Mucosa of rectum (tissue), 2 donors: ENCODE results near the gene HSPA4.
"Not testable (repeated sequence)": the region's sequence is repeated elsewhere in the genome, so short reads cannot be mapped to it uniquely, and the experiment has no call there.

Source experiments
- H3K27ac ChIP-seq, 2 donors: one replicate each; pipeline ENCODE4 v1.7.0; 2013; ENCODE audit warnings: inconsistent platforms in 2 of 2, low read depth in 2 of 2, low read length in 2 of 2
- H3K27me3 ChIP-seq, 2 donors: one replicate each; pipeline ENCODE4 v1.7.0; 2013; ENCODE audit warnings: low read length in 2 of 2; ENCODE audit not compliant: control insufficient read depth in 2 of 2, insufficient read depth in 2 of 2
- H3K36me3 ChIP-seq, 2 donors: one replicate each; pipeline ENCODE4 v1.7.0; 2013; ENCODE audit warnings: low read length in 2 of 2; ENCODE audit not compliant: control insufficient read depth in 2 of 2, insufficient read depth in 2 of 2
- H3K4me1 ChIP-seq, 2 donors: one replicate each; pipeline ENCODE4 v1.7.0; 2013; ENCODE audit warnings: low read length in 2 of 2, mild to moderate bottlenecking in 1 of 2; ENCODE audit not compliant: control insufficient read depth in 2 of 2, insufficient read depth in 2 of 2
- H3K4me3 ChIP-seq, 2 donors: one replicate each; pipeline ENCODE4 v1.7.0; 2013; ENCODE audit warnings: low read length in 2 of 2
- H3K9ac ChIP-seq, 2 donors: one replicate each; pipeline ENCODE4 v1.7.0; 2013; ENCODE audit warnings: low read length in 2 of 2, low read depth in 1 of 2, mild to moderate bottlenecking in 1 of 2
- H3K9me3 ChIP-seq, 2 donors: one replicate each; pipeline ENCODE4 v1.7.0; 2013; ENCODE audit warnings: low read length in 2 of 2; ENCODE audit not compliant: control insufficient read depth in 2 of 2
- donor health status: healthy.
- donor health status: Normal muscosa, but diverticular disease.

Gene HSPA4

DNA sequence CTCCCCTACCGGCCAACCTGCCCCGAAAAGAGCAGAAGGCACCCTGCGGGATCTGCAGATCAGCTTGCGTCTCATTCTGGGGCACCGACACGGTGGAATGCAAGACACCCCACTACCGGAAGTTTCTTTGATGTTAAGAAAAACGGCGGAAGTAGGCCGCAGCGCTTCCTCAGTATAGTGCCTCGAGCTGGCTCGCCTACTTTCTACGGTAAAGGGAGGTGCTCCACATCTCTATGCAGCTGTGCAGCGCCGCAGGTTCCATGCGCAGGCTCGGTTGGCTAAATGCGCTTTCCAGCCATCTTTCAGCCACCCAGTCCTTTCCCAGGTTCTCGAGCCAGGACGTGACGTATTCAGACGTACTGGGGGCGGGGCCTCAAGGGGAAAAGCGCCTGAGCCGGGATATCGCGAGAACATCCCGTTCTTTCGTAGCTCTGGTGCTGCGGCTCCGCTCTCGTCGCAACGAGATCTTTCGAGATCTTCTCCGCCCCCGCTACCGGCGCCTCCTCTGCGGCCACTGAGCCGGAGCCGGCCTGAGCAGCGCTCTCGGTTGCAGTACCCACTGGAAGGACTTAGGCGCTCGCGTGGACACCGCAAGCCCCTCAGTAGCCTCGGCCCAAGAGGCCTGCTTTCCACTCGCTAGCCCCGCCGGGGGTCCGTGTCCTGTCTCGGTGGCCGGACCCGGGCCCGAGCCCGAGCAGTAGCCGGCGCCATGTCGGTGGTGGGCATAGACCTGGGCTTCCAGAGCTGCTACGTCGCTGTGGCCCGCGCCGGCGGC lies at the start of gene HSPA4:
TSS of gene HSPA4 (plus strand) at position 472 of the 775 bp plus-strand sequence. CDS start at position 710, 238 bp downstream.
- H3K9ac ChIP-seq, result peak within 1 kb of the TSS; percentile 97 to 99
- peak within 1 kb of the TSS; percentile 98 to 99 for H3K27ac ChIP-seq
- peak within 1 kb of the TSS; percentile 92 to 97 for H3K4me3 ChIP-seq
- no peaks in the 10 kb centered on the region for H3K9me3 ChIP-seq
- H3K4me1 ChIP-seq, result peaks cover 29 to 36% of the 10 kb centered on the region in 2 donors
- no peaks in the 10 kb centered on the region for H3K27me3 ChIP-seq
- no peaks in the 10 kb centered on the region for H3K36me3 ChIP-seq

DNA sequence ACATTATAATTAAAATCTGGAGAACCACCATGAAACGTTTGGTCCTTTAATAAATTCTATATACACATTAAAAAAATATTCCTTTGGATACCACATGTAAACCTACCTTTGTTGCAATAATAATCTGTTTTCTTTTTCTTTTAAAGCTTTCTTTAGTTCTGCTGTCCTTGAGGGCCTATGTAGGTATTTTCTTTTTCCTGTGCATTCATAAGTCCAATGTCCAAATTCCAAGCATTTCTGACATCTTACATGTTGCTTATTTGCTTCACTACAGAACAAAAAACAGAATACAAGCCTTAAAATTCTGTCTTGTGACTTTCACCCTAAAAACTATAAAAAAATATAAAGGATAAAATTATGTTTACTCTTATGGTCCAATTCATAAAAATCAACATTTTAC lies 45.2 kb upstream of the HSPA4 start:
- Histone ChIP-seq H3K4me1 (no peaks in the 10 kb centered on the region), H3K9ac (no peak overlapping the region), H3K27me3 (no peaks in the 10 kb centered on the region), H3K27ac (no peak overlapping the region), H3K9me3 (no peaks in the 10 kb centered on the region), H3K36me3 (peaks cover 10 to 12% of the 10 kb centered on the region in 2 donors), H3K4me3 (no peak overlapping the region)

DNA sequence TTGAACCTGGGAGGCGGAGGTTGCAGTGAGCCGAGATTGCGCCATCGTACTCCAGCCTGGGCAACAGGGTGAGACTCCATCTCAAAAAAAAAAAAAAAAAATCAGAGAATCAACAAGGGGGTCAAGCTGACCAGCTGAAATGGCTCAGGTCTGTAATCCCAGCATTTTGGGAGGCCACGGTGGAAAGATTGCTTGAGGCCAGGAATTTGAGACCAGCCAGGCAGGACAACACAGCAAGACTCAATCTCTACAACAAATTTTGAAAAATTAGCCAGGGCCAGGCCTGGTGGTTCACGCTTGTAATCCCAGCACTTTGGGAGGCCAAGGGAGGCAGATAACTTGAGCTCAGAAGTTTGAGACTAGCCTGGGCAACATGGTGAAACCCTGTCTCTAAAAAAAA lies 43.4 kb upstream of the HSPA4 start:
- H3K27ac ChIP-seq, H3K9me3 ChIP-seq, H3K36me3 ChIP-seq, H3K4me1 ChIP-seq, H3K27me3 ChIP-seq, H3K9ac ChIP-seq, H3K4me3 ChIP-seq: not testable (repeated sequence)

- no peaks in the 10 kb centered on the region for H3K4me1 ChIP-seq
- H3K27me3 ChIP-seq, result no peaks in the 10 kb centered on the region
- no peak overlapping the region for H3K27ac ChIP-seq
- no peak overlapping the region for H3K9ac ChIP-seq
- H3K36me3 ChIP-seq, result peaks cover 6 to 12% of the 10 kb centered on the region in 2 donors
- H3K4me3 ChIP-seq, result no peak overlapping the region
- H3K9me3 ChIP-seq, result no peaks in the 10 kb centered on the region
Measured at GRCh38 chr5:133015466-133015865, 36.3 kb upstream of the HSPA4 start.

GRCh38 chr5:133017964-133018363 lies 33.8 kb upstream of the HSPA4 start:
- Histone ChIP-seq H3K9me3 (no peaks in the 10 kb centered on the region), H3K4me1 (no peaks in the 10 kb centered on the region), H3K27ac (peak overlapping the region in 1 of 2 donors; percentile 66), H3K36me3 (peaks cover 9 to 12% of the 10 kb centered on the region in 2 donors), H3K27me3 (no peaks in the 10 kb centered on the region), H3K4me3 (no peak overlapping the region), H3K9ac (no peak overlapping the region)

DNA sequence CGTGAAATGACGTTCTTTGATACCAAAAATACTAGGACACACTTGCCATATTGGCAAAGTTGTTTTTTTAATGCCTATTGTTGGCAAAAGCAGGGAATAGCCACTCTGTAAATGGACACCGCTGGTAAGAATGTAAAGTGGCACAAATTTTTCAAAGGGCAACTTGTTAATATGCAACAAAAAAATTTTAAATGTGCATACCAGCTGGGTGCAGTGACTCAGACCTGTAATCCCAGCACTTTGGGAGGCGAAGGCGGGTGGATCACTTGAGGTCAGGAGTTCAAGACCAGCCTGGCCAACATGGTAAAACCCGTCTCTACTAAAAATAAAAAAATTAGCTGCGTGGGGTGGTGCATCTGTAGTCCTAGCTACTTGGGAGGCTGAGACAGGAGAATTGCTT lies 32.3 kb upstream of the HSPA4 start:
- H3K4me3 ChIP-seq, H3K27ac ChIP-seq, H3K27me3 ChIP-seq, H3K9ac ChIP-seq, H3K9me3 ChIP-seq, H3K4me1 ChIP-seq: not testable (repeated sequence)
- peaks cover 12% of the 10 kb centered on the region in 2 donors for H3K36me3 ChIP-seq

GRCh38 chr5:133025804-133026663 lies 25.8 kb upstream of the HSPA4 start, which contains the start of gene ZCCHC10:
Gene ZCCHC10 (minus strand): TSS chr5:133026549. CDS start chr5:133026537, 12 bp downstream.
- peak within 1 kb of the TSS; percentile 92 to 97 for H3K9ac ChIP-seq
- peaks cover 0 to 6% of the 10 kb centered on the region in 2 donors for H3K36me3 ChIP-seq
- H3K27me3 ChIP-seq, result no peaks in the 10 kb centered on the region

GRCh38 chr5:133026664-133027153 lies 25.1 kb upstream of the HSPA4 start:
- Histone ChIP-seq H3K27me3 (no peaks in the 10 kb centered on the region), H3K27ac (peak overlapping the region; percentile 68 to 92), H3K36me3 (peaks cover 0 to 3% of the 10 kb centered on the region in 2 donors), H3K4me1 (peaks cover 5 to 18% of the 10 kb centered on the region in 2 donors), H3K9me3 (no peaks in the 10 kb centered on the region), H3K9ac (peak overlapping the region in 1 of 2 donors; percentile 38), H3K4me3 (peak overlapping the region; percentile 67 to 96)

More at GRCh38 chr5:133025804-133026663, 25.8 kb upstream of the HSPA4 start, which contains the start of gene ZCCHC10:
- H3K9me3 ChIP-seq, result no peaks in the 10 kb centered on the region
- H3K27ac ChIP-seq, result peak within 1 kb of the TSS; percentile 92 to 95
- peaks cover 5 to 18% of the 10 kb centered on the region in 2 donors for H3K4me1 ChIP-seq
- peak within 1 kb of the TSS; percentile 95 to 96 for H3K4me3 ChIP-seq

- Histone ChIP-seq H3K4me3 (no peak overlapping the region), H3K27ac (no peak overlapping the region), H3K4me1 (peaks cover 18 to 31% of the 10 kb centered on the region in 2 donors), H3K27me3 (no peaks in the 10 kb centered on the region), H3K9me3 (no peaks in the 10 kb centered on the region), H3K36me3 (no peaks in the 10 kb centered on the region), H3K9ac (no peak overlapping the region)
Measured at GRCh38 chr5:133029416-133029815, 22.4 kb upstream of the HSPA4 start.
